ENCODE measurements around the gene HACL1.

HACL1 gene

DNA sequence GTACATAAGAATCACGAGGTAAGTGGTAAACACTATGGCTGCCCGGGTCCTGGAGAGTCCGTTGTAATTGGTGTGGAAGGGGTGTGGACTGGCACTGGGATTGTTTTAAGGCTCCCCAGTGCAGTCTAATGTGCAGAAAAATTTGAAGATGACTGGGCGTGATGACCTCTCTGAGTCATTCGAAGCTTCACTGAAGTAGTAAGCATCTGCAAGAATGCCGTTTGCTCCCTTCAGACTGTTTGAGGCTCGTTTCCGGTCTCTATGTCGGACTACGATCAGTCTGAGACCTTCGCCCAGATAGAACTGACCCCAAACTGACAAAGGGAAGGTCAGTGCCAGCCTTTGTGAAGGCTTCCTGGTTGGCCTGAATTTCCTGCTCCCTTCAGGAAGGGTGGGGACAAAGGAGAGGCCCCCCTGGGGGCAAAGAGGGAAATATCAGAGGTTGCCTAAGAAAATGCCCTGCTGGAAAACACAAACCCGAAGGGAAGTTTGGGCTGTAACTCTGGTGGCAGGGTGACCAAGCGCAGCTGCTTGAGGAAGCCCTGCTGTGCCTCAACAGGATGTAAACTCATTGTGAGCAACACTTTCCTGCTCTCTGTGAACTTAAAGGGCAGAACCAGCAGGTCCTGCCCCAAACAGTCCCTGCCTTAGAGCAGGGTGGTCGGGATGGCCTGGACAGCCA, 34.8 kb upstream of the HACL1 start:
- Histone ChIP-seq H3K4me1 (ENCODE audit: insufficient read depth, low read length) (peaks cover 82% of the 10 kb centered on the region), H3K36me3 (ENCODE audit: insufficient read depth, low read length) (no peaks in the 10 kb centered on the region), H3K27me3 (ENCODE audit: control insufficient read depth in 1 of 2, insufficient read depth in 2 of 2, low read length in 2 of 2) (no peaks in the 10 kb centered on the region), H3K4me3 (ENCODE audit: low read depth in 1 of 2, low read length in 2 of 2) (no peak overlapping the region), H3K9ac (ENCODE audit: low read length) (no peak overlapping the region), H3K27ac (ENCODE audit: low read depth, low read length) (peak overlapping the region; percentile 56), H3K9me3 (ENCODE audit: low read length) (no peaks in the 10 kb centered on the region)

GRCh38 chr3:15635121-15635661, 33.8 kb upstream of the HACL1 start:
- Histone ChIP-seq H3K27ac (ENCODE audit: low read depth, low read length) (peak overlapping the region; percentile 94), H3K27me3 (ENCODE audit: control insufficient read depth in 1 of 2, insufficient read depth in 2 of 2, low read length in 2 of 2) (no peaks in the 10 kb centered on the region), H3K4me3 (ENCODE audit: low read depth in 1 of 2, low read length in 2 of 2) (peak overlapping the region in 1 of 2 donors; percentile 8), H3K9ac (ENCODE audit: low read length) (peak overlapping the region; percentile 26), H3K9me3 (ENCODE audit: low read length) (no peaks in the 10 kb centered on the region), H3K4me1 (ENCODE audit: insufficient read depth, low read length) (peaks cover 87% of the 10 kb centered on the region), H3K36me3 (ENCODE audit: insufficient read depth, low read length) (no peaks in the 10 kb centered on the region)

DNA sequence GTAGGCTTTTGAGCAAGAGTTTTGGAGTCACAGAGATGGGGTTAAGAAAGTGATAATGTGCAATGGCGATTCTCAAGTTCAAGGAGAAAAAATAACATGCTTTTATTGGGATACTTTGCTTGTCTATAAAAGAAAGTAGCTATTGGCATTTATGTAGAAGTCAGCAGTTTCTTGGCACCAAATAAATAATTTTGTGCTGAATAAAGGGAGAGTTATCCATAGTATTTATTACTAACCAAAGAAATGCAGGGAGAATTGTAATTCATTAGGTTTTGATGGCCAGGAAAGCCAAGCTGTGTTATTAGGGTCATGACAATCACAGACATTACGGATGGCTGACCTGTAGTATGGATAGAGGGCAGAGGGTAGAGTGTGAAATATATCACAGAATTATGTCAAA, 33.3 kb upstream of the HACL1 start:
- Histone ChIP-seq H3K27me3 (ENCODE audit: control insufficient read depth in 1 of 2, insufficient read depth in 2 of 2, low read length in 2 of 2) (no peaks in the 10 kb centered on the region), H3K9ac (ENCODE audit: low read length) (peak overlapping the region; percentile 26), H3K4me1 (ENCODE audit: insufficient read depth, low read length) (peaks cover 91% of the 10 kb centered on the region)

GRCh38 chr3:15633766-15634598, 32.6 kb upstream of the HACL1 start:
- Histone ChIP-seq H3K27ac (ENCODE audit: low read depth, low read length) (peak overlapping the region; percentile 94), H3K4me3 (ENCODE audit: low read depth in 1 of 2, low read length in 2 of 2) (peak overlapping the region in 1 of 2 donors; percentile 8), H3K27me3 (ENCODE audit: control insufficient read depth in 1 of 2, insufficient read depth in 2 of 2, low read length in 2 of 2) (no peaks in the 10 kb centered on the region), H3K9me3 (ENCODE audit: low read length) (no peaks in the 10 kb centered on the region), H3K4me1 (ENCODE audit: insufficient read depth, low read length) (peaks cover 84% of the 10 kb centered on the region), H3K36me3 (ENCODE audit: insufficient read depth, low read length) (no peaks in the 10 kb centered on the region), H3K9ac (ENCODE audit: low read length) (peak overlapping the region; percentile 26)

More for the DNA sequence above, 33.3 kb upstream of the HACL1 start:
- Histone ChIP-seq H3K9me3 (ENCODE audit: low read length) (no peaks in the 10 kb centered on the region), H3K36me3 (ENCODE audit: insufficient read depth, low read length) (no peaks in the 10 kb centered on the region), H3K4me3 (ENCODE audit: low read depth in 1 of 2, low read length in 2 of 2) (peak overlapping the region in 1 of 2 donors; percentile 8), H3K27ac (ENCODE audit: low read depth, low read length) (peak overlapping the region; percentile 94)

- H3K4me1 ChIP-seq (ENCODE audit: insufficient read depth, low read length) = peaks cover 76% of the 10 kb centered on the region
- no peaks in the 10 kb centered on the region for H3K9me3 ChIP-seq (ENCODE audit: low read length)
- peak overlapping the region; percentile 94 for H3K27ac ChIP-seq (ENCODE audit: low read depth, low read length)
Measured at GRCh38 chr3:15633159-15633558, 31.8 kb upstream of the HACL1 start.

DNA sequence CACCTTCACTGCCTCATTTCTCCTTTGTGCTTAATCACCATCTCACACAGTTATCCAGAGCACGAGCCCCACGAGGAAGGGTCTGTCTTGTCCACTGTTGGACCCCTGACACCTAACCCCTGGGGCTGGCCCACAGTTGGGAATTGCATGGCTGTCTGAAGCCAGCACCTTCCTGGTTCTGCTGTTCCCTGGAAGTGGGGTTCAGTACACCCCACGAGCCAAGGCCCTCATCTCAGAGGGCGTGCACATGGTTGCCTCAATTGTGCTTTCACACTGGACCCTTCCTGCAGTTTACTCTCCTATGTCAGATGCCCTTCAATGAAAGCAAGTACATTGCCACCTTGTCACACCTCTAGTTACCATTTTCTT, 30.8 kb upstream of the HACL1 start:
- no peaks in the 10 kb centered on the region for H3K36me3 ChIP-seq (ENCODE audit: insufficient read depth, low read length)
- no peaks in the 10 kb centered on the region for H3K27me3 ChIP-seq (ENCODE audit: control insufficient read depth in 1 of 2, insufficient read depth in 2 of 2, low read length in 2 of 2)
- H3K9ac ChIP-seq (ENCODE audit: low read length) = no peak overlapping the region
- H3K27ac ChIP-seq (ENCODE audit: low read depth, low read length) = peak overlapping the region; percentile 8
- H3K9me3 ChIP-seq (ENCODE audit: low read length) = no peaks in the 10 kb centered on the region
- H3K4me3 ChIP-seq (ENCODE audit: low read depth in 1 of 2, low read length in 2 of 2) = no peak overlapping the region
- peaks cover 66% of the 10 kb centered on the region for H3K4me1 ChIP-seq (ENCODE audit: insufficient read depth, low read length)

More at GRCh38 chr3:15633159-15633558, 31.8 kb upstream of the HACL1 start:
- Histone ChIP-seq H3K4me3 (ENCODE audit: low read depth in 1 of 2, low read length in 2 of 2) (no peak overlapping the region), H3K27me3 (ENCODE audit: control insufficient read depth in 1 of 2, insufficient read depth in 2 of 2, low read length in 2 of 2) (no peaks in the 10 kb centered on the region), H3K9ac (ENCODE audit: low read length) (no peak overlapping the region), H3K36me3 (ENCODE audit: insufficient read depth, low read length) (no peaks in the 10 kb centered on the region)

GRCh38 chr3:15631426-15632211, 30.2 kb upstream of the HACL1 start:
- no peaks in the 10 kb centered on the region for H3K9me3 ChIP-seq (ENCODE audit: low read length)
- no peak overlapping the region for H3K9ac ChIP-seq (ENCODE audit: low read length)
- H3K4me3 ChIP-seq (ENCODE audit: low read depth in 1 of 2, low read length in 2 of 2) = no peak overlapping the region
- H3K27ac ChIP-seq (ENCODE audit: low read depth, low read length) = no peak overlapping the region
- no peaks in the 10 kb centered on the region for H3K27me3 ChIP-seq (ENCODE audit: control insufficient read depth in 1 of 2, insufficient read depth in 2 of 2, low read length in 2 of 2)
- H3K4me1 ChIP-seq (ENCODE audit: insufficient read depth, low read length) = peaks cover 61% of the 10 kb centered on the region
- H3K36me3 ChIP-seq (ENCODE audit: insufficient read depth, low read length) = no peaks in the 10 kb centered on the region

DNA sequence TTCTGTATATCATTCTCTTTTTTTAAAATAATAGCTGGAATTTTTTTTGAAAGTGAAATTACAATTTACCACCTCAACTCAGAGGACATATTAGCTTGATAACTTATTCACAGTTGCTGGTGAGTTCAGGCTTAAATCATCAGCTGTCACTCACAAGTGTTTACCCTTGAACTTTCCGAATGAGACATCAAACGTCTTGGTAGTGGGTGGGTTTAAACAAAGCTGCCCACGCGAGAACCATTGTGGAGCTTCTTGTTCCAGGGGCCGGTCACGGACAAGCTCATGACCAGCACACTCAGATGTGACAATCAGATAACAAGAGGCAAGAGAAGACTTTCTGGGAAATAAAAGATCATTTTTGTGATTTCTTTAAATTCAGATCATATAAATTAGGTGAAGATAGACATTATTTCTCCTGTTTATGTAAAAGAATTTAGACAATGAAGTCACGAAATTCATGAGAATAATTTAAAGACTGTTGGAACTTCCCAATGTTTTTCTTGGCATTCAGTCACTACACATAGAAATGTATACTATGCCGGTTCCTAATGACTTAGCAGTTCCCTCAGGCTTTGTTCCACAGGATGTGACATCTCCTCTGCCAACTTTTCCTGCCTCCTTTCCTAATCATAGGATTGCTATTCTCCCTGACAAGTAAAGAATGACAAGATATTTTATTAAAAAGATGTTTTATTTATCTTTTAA, 29.4 kb upstream of the HACL1 start:
- peak overlapping the region; percentile 13 for H3K9ac ChIP-seq (ENCODE audit: low read length)
- peak overlapping the region; percentile 10 to 36 for H3K4me3 ChIP-seq (ENCODE audit: low read depth in 1 of 2, low read length in 2 of 2)
- no peaks in the 10 kb centered on the region for H3K36me3 ChIP-seq (ENCODE audit: insufficient read depth, low read length)
- H3K9me3 ChIP-seq (ENCODE audit: low read length) = no peaks in the 10 kb centered on the region
- H3K27me3 ChIP-seq (ENCODE audit: control insufficient read depth in 1 of 2, insufficient read depth in 2 of 2, low read length in 2 of 2) = no peaks in the 10 kb centered on the region
- peaks cover 54% of the 10 kb centered on the region for H3K4me1 ChIP-seq (ENCODE audit: insufficient read depth, low read length)
- H3K27ac ChIP-seq (ENCODE audit: low read depth, low read length) = no peak overlapping the region

DNA sequence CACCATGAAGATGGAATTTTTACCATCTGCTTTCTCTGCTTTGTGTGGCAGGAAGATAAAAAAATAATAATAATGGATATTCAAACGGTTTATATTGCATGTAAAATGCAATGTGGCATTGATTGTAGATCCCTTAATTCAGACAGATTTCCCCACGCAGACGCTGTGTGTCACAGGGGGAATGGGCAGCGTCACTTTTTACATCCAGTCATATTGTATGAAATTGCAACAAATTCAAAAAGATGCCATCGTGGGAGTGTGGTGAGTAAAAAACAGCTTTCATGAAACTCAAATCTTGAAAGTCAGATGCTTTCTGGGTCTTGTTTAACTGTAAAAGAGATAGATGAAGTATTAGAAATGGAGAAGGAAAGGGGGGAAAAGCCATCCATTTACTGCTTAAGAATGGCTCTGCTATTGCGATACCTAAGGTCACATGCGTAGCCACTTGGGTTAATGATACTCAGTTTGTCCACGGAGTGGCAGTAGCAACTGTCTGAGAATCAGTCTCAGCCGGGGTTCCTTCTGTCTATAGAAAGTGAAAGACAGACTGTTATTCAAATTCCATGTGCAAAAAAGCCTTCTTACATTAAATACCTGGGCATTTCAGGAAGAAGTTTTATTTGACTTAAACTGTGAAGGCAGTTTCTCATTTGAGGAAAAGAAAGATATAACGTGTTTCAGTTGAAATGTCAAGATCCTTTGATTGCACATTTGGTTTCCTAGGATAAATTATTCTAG, 28.7 kb upstream of the HACL1 start:
- Histone ChIP-seq H3K4me3 (ENCODE audit: low read depth in 1 of 2, low read length in 2 of 2) (peak overlapping the region; percentile 10 to 36), H3K4me1 (ENCODE audit: insufficient read depth, low read length) (peaks cover 49% of the 10 kb centered on the region), H3K9me3 (ENCODE audit: low read length) (no peaks in the 10 kb centered on the region), H3K9ac (ENCODE audit: low read length) (peak overlapping the region; percentile 13), H3K27ac (ENCODE audit: low read depth, low read length) (peak overlapping the region; percentile 29), H3K36me3 (ENCODE audit: insufficient read depth, low read length) (no peaks in the 10 kb centered on the region), H3K27me3 (ENCODE audit: control insufficient read depth in 1 of 2, insufficient read depth in 2 of 2, low read length in 2 of 2) (no peaks in the 10 kb centered on the region)

DNA sequence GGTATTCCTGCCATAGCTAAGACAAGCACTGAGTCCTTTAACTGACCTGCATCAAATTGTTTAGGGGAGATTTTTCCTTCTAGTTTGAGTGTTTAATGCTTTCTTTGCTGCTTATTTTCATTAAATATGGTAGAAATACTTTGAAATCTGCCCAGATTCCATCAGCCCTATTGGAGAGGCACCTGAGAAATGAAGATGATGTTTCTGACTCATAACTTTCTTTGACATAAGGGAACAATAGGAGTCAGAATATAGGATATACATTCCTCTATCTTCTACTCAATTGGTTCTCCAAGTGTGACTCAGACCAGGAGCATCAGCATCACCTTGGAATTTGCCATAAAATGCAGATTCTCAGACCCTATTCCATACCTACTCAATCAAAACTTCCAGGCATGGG, 27.6 kb upstream of the HACL1 start:
- H3K4me1 ChIP-seq (ENCODE audit: insufficient read depth, low read length) = peaks cover 39% of the 10 kb centered on the region
- H3K27me3 ChIP-seq (ENCODE audit: control insufficient read depth in 1 of 2, insufficient read depth in 2 of 2, low read length in 2 of 2) = no peaks in the 10 kb centered on the region
- H3K4me3 ChIP-seq (ENCODE audit: low read depth in 1 of 2, low read length in 2 of 2) = no peak overlapping the region
- no peaks in the 10 kb centered on the region for H3K36me3 ChIP-seq (ENCODE audit: insufficient read depth, low read length)
- no peaks in the 10 kb centered on the region for H3K9me3 ChIP-seq (ENCODE audit: low read length)
- no peak overlapping the region for H3K9ac ChIP-seq (ENCODE audit: low read length)
- no peak overlapping the region for H3K27ac ChIP-seq (ENCODE audit: low read depth, low read length)
